HepG2 (cell line): ENCODE results near the gene WDR83. TPM values are rescaled to one million over a fixed set of nuclear protein-coding genes. Genes with fewer than 3 reads are reported as not detected.

Experiments used
- CCDC6 ChIP-seq: sonication (generic); formaldehyde crosslinking; IDR thresholded peaks from 2 replicates; pipeline ENCODE4 v1.8.1; 2022; ENCODE audit warnings: mild to moderate bottlenecking, missing genetic modification reagents, moderate library complexity
- ELF4 ChIP-seq: sonication (generic); formaldehyde crosslinking; IDR thresholded peaks from 2 replicates; pipeline ENCODE4 v1.5.0; 2020; ENCODE audit warnings: missing genetic modification reagents, mild to moderate bottlenecking, moderate library complexity, borderline replicate concordance
- ESRRA ChIP-seq: sonication (generic); formaldehyde crosslinking; IDR thresholded peaks from 2 replicates; pipeline ENCODE4 v1.5.1; 2020; ENCODE audit warnings: mild to moderate bottlenecking, low read depth, missing genetic modification reagents
- ETV6 ChIP-seq: sonication (generic); formaldehyde crosslinking; conservative IDR thresholded peaks from 2 replicates; pipeline ENCODE4 v1.4.0; 2020; ENCODE audit warnings: missing genetic modification reagents
- GPN1 ChIP-seq: sonication (generic); formaldehyde crosslinking; IDR thresholded peaks from 2 replicates; pipeline ENCODE4 v1.5.1; 2020; ENCODE audit warnings: missing genetic modification reagents, borderline replicate concordance
- HNRNPL ChIP-seq: fragments of 200-400 bp; formaldehyde crosslinking; IDR thresholded peaks from 2 replicates; pipeline ENCODE4 v1.6.1; 2017; ENCODE audit warnings: mild to moderate bottlenecking, low read depth, low read length
- KDM3A ChIP-seq: IDR thresholded peaks from 2 replicates; pipeline ENCODE4 v1.6.1; 2018; ENCODE audit warnings: low read depth, missing compliant biosample characterization
- KDM5A ChIP-seq: fragments of 200-600 bp; sonication (generic); IDR thresholded peaks from 2 replicates; pipeline ENCODE4 v1.7.0; 2018; ENCODE audit warnings: antibody characterized with exemption, mild to moderate bottlenecking, low read length, borderline replicate concordance
- KLF6 ChIP-seq: IDR thresholded peaks from 2 replicates; pipeline ENCODE4 v1.8.0; 2016; ENCODE audit warnings: missing biosample characterization, missing genetic modification reagents
- MAF1 ChIP-seq: sonication (generic); formaldehyde crosslinking; IDR thresholded peaks from 2 replicates; pipeline ENCODE4 v1.5.0; 2020; ENCODE audit warnings: missing genetic modification reagents, borderline replicate concordance
- MATR3 ChIP-seq: sonication (generic); formaldehyde crosslinking; IDR thresholded peaks from 2 replicates; pipeline ENCODE4 v1.4.0; 2020; ENCODE audit warnings: missing genetic modification reagents
- NR3C1 ChIP-seq: sonication (generic); formaldehyde crosslinking; IDR thresholded peaks from 2 replicates; pipeline ENCODE4 v1.4.0; 2020; ENCODE audit warnings: missing genetic modification reagents
- PHF8 ChIP-seq: sonication (generic); formaldehyde crosslinking; IDR thresholded peaks from 2 replicates; pipeline ENCODE4 v1.5.0; 2020; ENCODE audit warnings: missing genetic modification reagents
- SKI ChIP-seq: fragments of 450-650 bp; IDR thresholded peaks from one replicate; pipeline ENCODE4 v1.6.1; 2018; ENCODE audit warnings: mild to moderate bottlenecking; ENCODE audit not compliant: partially characterized antibody
- SP2 ChIP-seq: sonication (generic); formaldehyde crosslinking; IDR thresholded peaks from 2 replicates; pipeline ENCODE4 v1.5.1; 2020; ENCODE audit warnings: mild to moderate bottlenecking, missing genetic modification reagents
- SP5 ChIP-seq: IDR thresholded peaks from 2 replicates; pipeline ENCODE4 v1.6.1; 2016; ENCODE audit warnings: low read depth, borderline replicate concordance
- SPEN ChIP-seq: sonication (generic); formaldehyde crosslinking; IDR thresholded peaks from 2 replicates; pipeline ENCODE4 v1.5.1; 2020; ENCODE audit warnings: low read depth, mild to moderate bottlenecking, missing genetic modification reagents
- ZFP36L2 ChIP-seq: sonication (generic); formaldehyde crosslinking; IDR thresholded peaks from 2 replicates; pipeline ENCODE4 v1.4.0; 2020; ENCODE audit warnings: missing genetic modification reagents
- ZNF138 ChIP-seq: sonication (generic); formaldehyde crosslinking; IDR thresholded peaks from 2 replicates; pipeline ENCODE4 v1.5.0; 2020; ENCODE audit warnings: mild to moderate bottlenecking, low read depth, missing genetic modification reagents
- ZNF350 ChIP-seq: sonication (generic); formaldehyde crosslinking; IDR thresholded peaks from 2 replicates; pipeline ENCODE4 v1.4.0; 2020; ENCODE audit warnings: mild to moderate bottlenecking, low read depth, missing genetic modification reagents, borderline replicate concordance
- ZNF550 ChIP-seq: sonication (generic); formaldehyde crosslinking; IDR thresholded peaks from 2 replicates; pipeline ENCODE4 v1.4.0; 2020; ENCODE audit warnings: mild to moderate bottlenecking, missing genetic modification reagents, borderline replicate concordance
- polyA plus RNA-seq, 8 experiments: library from polyadenylated mRNA; depleted of rRNA in 3 of 8; stranded (reverse) in 7 of 8; unstranded in 1 of 8; fragments of >200 nt; fragmentation: Illumina TruSeq in 4 of 8; extraction: Trizol in 4 of 8; gene quantifications; 2 replicates each; pipeline versions ENCODE4 v1.2.1 to v1.2.3, GENCODE V29; 2011 to 2016; ENCODE audit warnings: low read depth in 4 of 8, missing spikeins in 1 of 8, mixed read lengths in 1 of 8; ENCODE audit not compliant: insufficient read depth in 1 of 8
- total RNA-seq, 5 experiments: library from RNA; depleted of rRNA; stranded (reverse); fragments of >200 nt; fragmentation: Illumina TruSeq; extraction: Trizol; gene quantifications; 2 replicates each; pipeline ENCODE4 v1.2.3, GENCODE V29; 2016; ENCODE audit warnings: low read depth in 1 of 5
- TF ChIP-seq, protein P1 (sequence below), 2 experiments: sonication (generic) in 1 of 2; formaldehyde crosslinking in 1 of 2; IDR thresholded peaks; 2 replicates each; pipeline versions ENCODE4 v1.4.0 to v1.6.1; 2018 to 2020; ENCODE audit warnings: missing genetic modification reagents in 2 of 2, borderline replicate concordance in 1 of 2, low read depth in 1 of 2, mild to moderate bottlenecking in 1 of 2, missing biosample characterization in 1 of 2
- TF ChIP-seq, protein P2 (sequence below): sonication (generic); formaldehyde crosslinking; IDR thresholded peaks from 2 replicates; pipeline ENCODE4 v1.5.0; 2020; ENCODE audit warnings: missing genetic modification reagents
- TF ChIP-seq, protein P3 (sequence below): sonication (generic); formaldehyde crosslinking; IDR thresholded peaks from 2 replicates; pipeline ENCODE4 v1.4.0; 2020; ENCODE audit warnings: missing genetic modification reagents
- TF ChIP-seq, protein P4 (sequence below): fragments of 450-650 bp; IDR thresholded peaks from 2 replicates; pipeline ENCODE4 v1.6.1; 2016
- TF ChIP-seq, protein P5 (sequence below): IDR thresholded peaks from 2 replicates; pipeline ENCODE4 v1.6.1; 2016

The WDR83 gene
- total and polyA plus RNA-seq, 2 of the 13 experiments (the other 11 are each of a cell fraction or from before 2014, with no cell fraction given): 4.5 to 10.7 TPM

DNA sequence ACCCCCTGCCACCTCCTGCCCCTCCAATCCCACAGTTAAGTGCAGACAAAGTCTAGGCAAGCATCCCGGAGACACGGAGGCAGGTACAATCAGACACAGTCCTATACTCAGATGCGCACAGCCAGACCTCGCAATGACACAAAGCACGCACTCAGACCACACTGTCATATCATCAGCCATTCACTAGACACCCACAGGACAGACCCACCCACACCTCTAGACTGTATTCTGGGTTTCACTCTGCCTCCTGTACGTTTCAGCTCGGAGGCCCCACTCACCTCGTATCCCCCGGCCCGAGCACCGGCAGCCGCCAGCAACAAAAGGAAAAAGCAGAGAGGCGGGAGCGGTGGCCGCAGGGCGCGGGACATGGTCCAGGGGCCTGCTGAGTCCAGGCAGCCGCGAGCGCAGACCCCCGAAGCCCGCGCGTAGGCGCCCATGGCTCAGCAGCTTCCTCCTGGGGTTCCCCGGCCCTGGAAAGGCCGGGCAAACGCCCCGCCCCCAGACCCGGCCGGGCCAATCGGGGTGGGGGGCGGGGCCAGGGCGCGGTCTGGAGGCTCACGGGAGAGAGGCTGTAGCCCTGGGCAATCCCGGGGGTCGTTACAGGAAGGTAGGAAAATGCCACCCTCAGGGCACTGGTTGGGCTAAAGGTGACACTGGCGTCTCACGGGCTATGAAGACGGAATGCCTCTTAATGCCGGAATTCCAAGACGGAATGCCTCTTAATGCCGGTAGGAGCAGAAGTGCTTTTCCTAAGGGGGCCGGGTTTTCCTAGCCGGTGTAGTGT, at the start of gene WDR83, which contains the start of gene MAN2B1 (continued):
- TF ChIP-seq, protein P1, sequence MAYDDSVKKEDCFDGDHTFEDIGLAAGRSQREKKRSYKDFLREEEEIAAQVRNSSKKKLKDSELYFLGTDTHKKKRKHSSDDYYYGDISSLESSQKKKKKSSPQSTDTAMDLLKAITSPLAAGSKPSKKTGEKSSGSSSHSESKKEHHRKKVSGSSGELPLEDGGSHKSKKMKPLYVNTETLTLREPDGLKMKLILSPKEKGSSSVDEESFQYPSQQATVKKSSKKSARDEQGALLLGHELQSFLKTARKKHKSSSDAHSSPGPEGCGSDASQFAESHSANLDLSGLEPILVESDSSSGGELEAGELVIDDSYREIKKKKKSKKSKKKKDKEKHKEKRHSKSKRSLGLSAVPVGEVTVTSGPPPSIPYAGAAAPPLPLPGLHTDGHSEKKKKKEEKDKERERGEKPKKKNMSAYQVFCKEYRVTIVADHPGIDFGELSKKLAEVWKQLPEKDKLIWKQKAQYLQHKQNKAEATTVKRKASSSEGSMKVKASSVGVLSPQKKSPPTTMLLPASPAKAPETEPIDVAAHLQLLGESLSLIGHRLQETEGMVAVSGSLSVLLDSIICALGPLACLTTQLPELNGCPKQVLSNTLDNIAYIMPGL (CRISPR knock-in tag; IDR thresholded peaks at IDR 0.05; ENCODE audit: borderline replicate concordance in 1 of 2, low read depth in 1 of 2): peak; percentile 32 to 33; a peak in 1 of 4 replicates
- TF ChIP-seq ZNF550 (CRISPR knock-in tag): no peak
- TF ChIP-seq ZFP36L2 (CRISPR knock-in tag): no peak
- no peak for TF ChIP-seq KLF6
- TF ChIP-seq SPEN (CRISPR knock-in tag): peak; percentile 27; the same call in 1 of the 2 replicates
- TF ChIP-seq ESRRA: no peak
- TF ChIP-seq MAF1 (CRISPR knock-in tag): peak; percentile 73; the same call in 1 of the 2 replicates
- TF ChIP-seq, protein P2, sequence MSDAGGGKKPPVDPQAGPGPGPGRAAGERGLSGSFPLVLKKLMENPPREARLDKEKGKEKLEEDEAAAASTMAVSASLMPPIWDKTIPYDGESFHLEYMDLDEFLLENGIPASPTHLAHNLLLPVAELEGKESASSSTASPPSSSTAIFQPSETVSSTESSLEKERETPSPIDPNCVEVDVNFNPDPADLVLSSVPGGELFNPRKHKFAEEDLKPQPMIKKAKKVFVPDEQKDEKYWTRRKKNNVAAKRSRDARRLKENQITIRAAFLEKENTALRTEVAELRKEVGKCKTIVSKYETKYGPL (CRISPR knock-in tag): no peak
- TF ChIP-seq PHF8 (CRISPR knock-in tag): peak; percentile 79
- TF ChIP-seq SKI: no peak
- TF ChIP-seq KDM3A (CRISPR knock-in tag): no peak
- TF ChIP-seq ZNF138: no peak
- TF ChIP-seq ZNF350: peak; percentile 55; the same call in 1 of the 2 replicates
- TF ChIP-seq, protein P3, sequence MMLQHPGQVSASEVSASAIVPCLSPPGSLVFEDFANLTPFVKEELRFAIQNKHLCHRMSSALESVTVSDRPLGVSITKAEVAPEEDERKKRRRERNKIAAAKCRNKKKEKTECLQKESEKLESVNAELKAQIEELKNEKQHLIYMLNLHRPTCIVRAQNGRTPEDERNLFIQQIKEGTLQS (CRISPR knock-in tag): no peak
- TF ChIP-seq GPN1 (CRISPR knock-in tag): no peak
- TF ChIP-seq SP2 (CRISPR knock-in tag): 0 out of 2 replicates have a peak, but pooled peaks have one; percentile 44
- no peak for TF ChIP-seq NR3C1 (CRISPR knock-in tag)
- TF ChIP-seq, protein P4, sequence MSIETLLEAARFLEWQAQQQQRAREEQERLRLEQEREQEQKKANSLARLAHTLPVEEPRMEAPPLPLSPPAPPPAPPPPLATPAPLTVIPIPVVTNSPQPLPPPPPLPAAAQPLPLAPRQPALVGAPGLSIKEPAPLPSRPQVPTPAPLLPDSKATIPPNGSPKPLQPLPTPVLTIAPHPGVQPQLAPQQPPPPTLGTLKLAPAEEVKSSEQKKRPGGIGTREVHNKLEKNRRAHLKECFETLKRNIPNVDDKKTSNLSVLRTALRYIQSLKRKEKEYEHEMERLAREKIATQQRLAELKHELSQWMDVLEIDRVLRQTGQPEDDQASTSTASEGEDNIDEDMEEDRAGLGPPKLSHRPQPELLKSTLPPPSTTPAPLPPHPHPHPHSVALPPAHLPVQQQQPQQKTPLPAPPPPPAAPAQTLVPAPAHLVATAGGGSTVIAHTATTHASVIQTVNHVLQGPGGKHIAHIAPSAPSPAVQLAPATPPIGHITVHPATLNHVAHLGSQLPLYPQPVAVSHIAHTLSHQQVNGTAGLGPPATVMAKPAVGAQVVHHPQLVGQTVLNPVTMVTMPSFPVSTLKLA: no peak
- no peak for TF ChIP-seq ELF4 (CRISPR knock-in tag)
- TF ChIP-seq SP5 (CRISPR knock-in tag): no peak
- TF ChIP-seq CCDC6 (CRISPR knock-in tag): 0 out of 2 replicates have a peak, but pooled peaks have one; percentile 23
- TF ChIP-seq ETV6 (CRISPR knock-in tag): 0 out of 2 replicates have a peak, but pooled peaks have one; percentile 28
- TF ChIP-seq KDM5A: peak; percentile 78
- TF ChIP-seq HNRNPL: no peak
- no peak for TF ChIP-seq MATR3 (CRISPR knock-in tag)
- TF ChIP-seq, protein P5, sequence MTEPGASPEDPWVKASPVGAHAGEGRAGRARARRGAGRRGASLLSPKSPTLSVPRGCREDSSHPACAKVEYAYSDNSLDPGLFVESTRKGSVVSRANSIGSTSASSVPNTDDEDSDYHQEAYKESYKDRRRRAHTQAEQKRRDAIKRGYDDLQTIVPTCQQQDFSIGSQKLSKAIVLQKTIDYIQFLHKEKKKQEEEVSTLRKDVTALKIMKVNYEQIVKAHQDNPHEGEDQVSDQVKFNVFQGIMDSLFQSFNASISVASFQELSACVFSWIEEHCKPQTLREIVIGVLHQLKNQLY (CRISPR knock-in tag): no peak
